HepG2 (cell line): ENCODE data around the gene CBLC. TPM values are rescaled to one million over a fixed set of nuclear protein-coding genes. Genes with fewer than 3 reads are reported as not detected.
A peak's percentile ranks its signal among the peaks of the same experiment; 100 is the strongest.

Source experiments
- BCL3 ChIP-seq: sonication (generic); formaldehyde crosslinking; IDR thresholded peaks from 2 replicates; pipeline ENCODE4 v1.5.1; 2020; ENCODE audit warnings: mild to moderate bottlenecking, missing genetic modification reagents, moderate library complexity
- EP300 ChIP-seq, 3 experiments: sonication (generic) in 1 of 3; formaldehyde crosslinking in 1 of 3; IDR thresholded peaks; 2 replicates each; pipeline versions ENCODE4 v1.5.1 to v1.6.1; 2011 to 2020; ENCODE audit warnings: low read depth in 2 of 3, low read length in 2 of 3, borderline replicate concordance in 1 of 3, improper control_type of control experiment in 1 of 3, mild to moderate bottlenecking in 1 of 3, missing genetic modification reagents in 1 of 3, moderate library complexity in 1 of 3
- HNRNPK ChIP-seq: fragments of 200-400 bp; formaldehyde crosslinking; IDR thresholded peaks from 2 replicates; pipeline ENCODE4 v1.6.1; 2018; ENCODE audit warnings: low read length, low read depth, moderate library complexity, mild to moderate bottlenecking; ENCODE audit not compliant: poor library complexity, severe bottlenecking
- HOXA3 ChIP-seq: sonication (generic); formaldehyde crosslinking; IDR thresholded peaks from 2 replicates; pipeline ENCODE4 v1.5.0; 2020; ENCODE audit warnings: missing genetic modification reagents
- NR2F6 ChIP-seq, 2 experiments: IDR thresholded peaks; 2 replicates each; pipeline ENCODE4 v1.6.1; 2016; ENCODE audit warnings: antibody characterized with exemption in 1 of 2, mild to moderate bottlenecking in 1 of 2
- RBFOX2 ChIP-seq: fragments of 200-400 bp; formaldehyde crosslinking; IDR thresholded peaks from 2 replicates; pipeline ENCODE4 v1.6.1; 2017; ENCODE audit warnings: low read depth, mild to moderate bottlenecking, low read length
- RBM39 ChIP-seq: fragments of 200-400 bp; formaldehyde crosslinking; IDR thresholded peaks from one replicate; pipeline ENCODE4 v1.6.1; 2018; ENCODE audit warnings: antibody characterized with exemption, mild to moderate bottlenecking, low read depth, low read length; ENCODE audit not compliant: poor library complexity, severe bottlenecking
- RELA ChIP-seq: sonication (generic); formaldehyde crosslinking; IDR thresholded peaks from 2 replicates; pipeline ENCODE4 v1.4.0; 2020; ENCODE audit warnings: missing genetic modification reagents
- SMC3 ChIP-seq: IDR thresholded peaks from 2 replicates; pipeline ENCODE4 v1.6.1; 2011; ENCODE audit warnings: low read length, improper control_type of control experiment
- SP5 ChIP-seq: IDR thresholded peaks from 2 replicates; pipeline ENCODE4 v1.6.1; 2016; ENCODE audit warnings: low read depth, borderline replicate concordance
- TFAP4 ChIP-seq: sonication (generic); IDR thresholded peaks from 2 replicates; pipeline ENCODE4 v1.6.1; 2016; ENCODE audit warnings: low read depth, borderline replicate concordance
- TGIF2 ChIP-seq: IDR thresholded peaks from 2 replicates; pipeline ENCODE4 v1.6.1; 2016; ENCODE audit warnings: control low read depth, missing compliant biosample characterization
- ZKSCAN8 ChIP-seq: IDR thresholded peaks from 2 replicates; pipeline ENCODE4 v1.6.1; 2016; ENCODE audit warnings: borderline replicate concordance, missing genetic modification reagents, missing compliant biosample characterization
- ZNF746 ChIP-seq: sonication (generic); formaldehyde crosslinking; IDR thresholded peaks from 2 replicates; pipeline ENCODE4 v1.8.0; 2022; ENCODE audit warnings: mild to moderate bottlenecking, missing genetic modification reagents
- polyA plus RNA-seq, 8 experiments: library from polyadenylated mRNA; depleted of rRNA in 3 of 8; stranded (reverse) in 7 of 8; unstranded in 1 of 8; fragments of >200 nt; fragmentation: Illumina TruSeq in 4 of 8; extraction: Trizol in 4 of 8; gene quantifications; 2 replicates each; pipeline versions ENCODE4 v1.2.1 to v1.2.3, GENCODE V29; 2011 to 2016; ENCODE audit warnings: low read depth in 4 of 8, missing spikeins in 1 of 8, mixed read lengths in 1 of 8; ENCODE audit not compliant: insufficient read depth in 1 of 8
- total RNA-seq, 5 experiments: library from RNA; depleted of rRNA; stranded (reverse); fragments of >200 nt; fragmentation: Illumina TruSeq; extraction: Trizol; gene quantifications; 2 replicates each; pipeline ENCODE4 v1.2.3, GENCODE V29; 2016; ENCODE audit warnings: low read depth in 1 of 5
- TF ChIP-seq, protein P1 (sequence below): sonication (generic); formaldehyde crosslinking; IDR thresholded peaks from 2 replicates; pipeline ENCODE4 v1.4.0; 2020; ENCODE audit warnings: mild to moderate bottlenecking, missing genetic modification reagents, borderline replicate concordance
- TF ChIP-seq, protein P2 (sequence below): IDR thresholded peaks from 2 replicates; pipeline ENCODE4 v1.4.0; 2020; ENCODE audit warnings: mild to moderate bottlenecking, missing genetic modification reagents

CBLC gene
- total and polyA plus RNA-seq, 2 of the 13 experiments (the other 11 are each of a cell fraction or from before 2014, with no cell fraction given): 1.8 to 2.6 TPM

- TF ChIP-seq, protein P1, sequence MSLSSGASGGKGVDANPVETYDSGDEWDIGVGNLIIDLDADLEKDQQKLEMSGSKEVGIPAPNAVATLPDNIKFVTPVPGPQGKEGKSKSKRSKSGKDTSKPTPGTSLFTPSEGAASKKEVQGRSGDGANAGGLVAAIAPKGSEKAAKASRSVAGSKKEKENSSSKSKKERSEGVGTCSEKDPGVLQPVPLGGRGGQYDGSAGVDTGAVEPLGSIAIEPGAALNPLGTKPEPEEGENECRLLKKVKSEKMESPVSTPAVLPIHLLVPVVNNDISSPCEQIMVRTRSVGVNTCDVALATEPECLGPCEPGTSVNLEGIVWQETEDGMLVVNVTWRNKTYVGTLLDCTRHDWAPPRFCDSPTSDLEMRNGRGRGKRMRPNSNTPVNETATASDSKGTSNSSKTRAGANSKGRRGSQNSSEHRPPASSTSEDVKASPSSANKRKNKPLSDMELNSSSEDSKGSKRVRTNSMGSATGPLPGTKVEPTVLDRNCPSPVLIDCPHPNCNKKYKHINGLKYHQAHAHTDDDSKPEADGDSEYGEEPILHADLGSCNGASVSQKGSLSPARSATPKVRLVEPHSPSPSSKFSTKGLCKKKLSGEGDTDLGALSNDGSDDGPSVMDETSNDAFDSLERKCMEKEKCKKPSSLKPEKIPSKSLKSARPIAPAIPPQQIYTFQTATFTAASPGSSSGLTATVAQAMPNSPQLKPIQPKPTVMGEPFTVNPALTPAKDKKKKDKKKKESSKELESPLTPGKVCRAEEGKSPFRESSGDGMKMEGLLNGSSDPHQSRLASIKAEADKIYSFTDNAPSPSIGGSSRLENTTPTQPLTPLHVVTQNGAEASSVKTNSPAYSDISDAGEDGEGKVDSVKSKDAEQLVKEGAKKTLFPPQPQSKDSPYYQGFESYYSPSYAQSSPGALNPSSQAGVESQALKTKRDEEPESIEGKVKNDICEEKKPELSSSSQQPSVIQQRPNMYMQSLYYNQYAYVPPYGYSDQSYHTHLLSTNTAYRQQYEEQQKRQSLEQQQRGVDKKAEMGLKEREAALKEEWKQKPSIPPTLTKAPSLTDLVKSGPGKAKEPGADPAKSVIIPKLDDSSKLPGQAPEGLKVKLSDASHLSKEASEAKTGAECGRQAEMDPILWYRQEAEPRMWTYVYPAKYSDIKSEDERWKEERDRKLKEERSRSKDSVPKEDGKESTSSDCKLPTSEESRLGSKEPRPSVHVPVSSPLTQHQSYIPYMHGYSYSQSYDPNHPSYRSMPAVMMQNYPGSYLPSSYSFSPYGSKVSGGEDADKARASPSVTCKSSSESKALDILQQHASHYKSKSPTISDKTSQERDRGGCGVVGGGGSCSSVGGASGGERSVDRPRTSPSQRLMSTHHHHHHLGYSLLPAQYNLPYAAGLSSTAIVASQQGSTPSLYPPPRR (CRISPR knock-in tag): peak; percentile 22; the same call in 1 of the 2 replicates
- TF ChIP-seq NR2F6 (IDR thresholded peaks at IDR 0.05): 0 out of 2 replicates have a peak, but pooled peaks have one; percentile 15
- TF ChIP-seq NR2F6 (CRISPR knock-in tag; IDR thresholded peaks at IDR 0.05): peak; percentile 45; the same call in 1 of the 2 replicates
- 0 out of 2 replicates have a peak, but pooled peaks have one; percentile 42 for TF ChIP-seq SP5 (CRISPR knock-in tag)
- no peak for TF ChIP-seq EP300 (IDR thresholded peaks at IDR 0.05; ENCODE audit: low read depth in 2 of 2, low read length in 2 of 2)
- peak; percentile 45; the same call in 1 of the 2 replicates for TF ChIP-seq EP300 (CRISPR knock-in tag; IDR thresholded peaks at IDR 0.05; ENCODE audit: borderline replicate concordance)
- TF ChIP-seq HNRNPK: peak; percentile 16
- TF ChIP-seq, protein P2, sequence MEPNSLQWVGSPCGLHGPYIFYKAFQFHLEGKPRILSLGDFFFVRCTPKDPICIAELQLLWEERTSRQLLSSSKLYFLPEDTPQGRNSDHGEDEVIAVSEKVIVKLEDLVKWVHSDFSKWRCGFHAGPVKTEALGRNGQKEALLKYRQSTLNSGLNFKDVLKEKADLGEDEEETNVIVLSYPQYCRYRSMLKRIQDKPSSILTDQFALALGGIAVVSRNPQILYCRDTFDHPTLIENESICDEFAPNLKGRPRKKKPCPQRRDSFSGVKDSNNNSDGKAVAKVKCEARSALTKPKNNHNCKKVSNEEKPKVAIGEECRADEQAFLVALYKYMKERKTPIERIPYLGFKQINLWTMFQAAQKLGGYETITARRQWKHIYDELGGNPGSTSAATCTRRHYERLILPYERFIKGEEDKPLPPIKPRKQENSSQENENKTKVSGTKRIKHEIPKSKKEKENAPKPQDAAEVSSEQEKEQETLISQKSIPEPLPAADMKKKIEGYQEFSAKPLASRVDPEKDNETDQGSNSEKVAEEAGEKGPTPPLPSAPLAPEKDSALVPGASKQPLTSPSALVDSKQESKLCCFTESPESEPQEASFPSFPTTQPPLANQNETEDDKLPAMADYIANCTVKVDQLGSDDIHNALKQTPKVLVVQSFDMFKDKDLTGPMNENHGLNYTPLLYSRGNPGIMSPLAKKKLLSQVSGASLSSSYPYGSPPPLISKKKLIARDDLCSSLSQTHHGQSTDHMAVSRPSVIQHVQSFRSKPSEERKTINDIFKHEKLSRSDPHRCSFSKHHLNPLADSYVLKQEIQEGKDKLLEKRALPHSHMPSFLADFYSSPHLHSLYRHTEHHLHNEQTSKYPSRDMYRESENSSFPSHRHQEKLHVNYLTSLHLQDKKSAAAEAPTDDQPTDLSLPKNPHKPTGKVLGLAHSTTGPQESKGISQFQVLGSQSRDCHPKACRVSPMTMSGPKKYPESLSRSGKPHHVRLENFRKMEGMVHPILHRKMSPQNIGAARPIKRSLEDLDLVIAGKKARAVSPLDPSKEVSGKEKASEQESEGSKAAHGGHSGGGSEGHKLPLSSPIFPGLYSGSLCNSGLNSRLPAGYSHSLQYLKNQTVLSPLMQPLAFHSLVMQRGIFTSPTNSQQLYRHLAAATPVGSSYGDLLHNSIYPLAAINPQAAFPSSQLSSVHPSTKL: peak; percentile 36; the same call in 1 of the 2 replicates
- no peak for TF ChIP-seq SMC3
- peak; percentile 96 for TF ChIP-seq TFAP4
- TF ChIP-seq ZKSCAN8 (CRISPR knock-in tag): peak; percentile 51; the same call in 1 of the 2 replicates
- TF ChIP-seq ZNF746 (CRISPR knock-in tag): peak; percentile 85
- peak; percentile 99 for TF ChIP-seq BCL3 (CRISPR knock-in tag)
- peak; percentile 16; the same call in 1 of the 2 replicates for TF ChIP-seq HOXA3
- TF ChIP-seq RELA (CRISPR knock-in tag): peak; percentile 65; the same call in 1 of the 2 replicates
- no peak for TF ChIP-seq RBM39
- 0 out of 2 replicates have a peak, but pooled peaks have one; percentile 33 for TF ChIP-seq TGIF2 (CRISPR knock-in tag)
- peak; percentile 62 for TF ChIP-seq RBFOX2
Measured at GRCh38 chr19:44752816-44753625, 24.7 kb upstream of the CBLC start (continued).
